ENCODE data around the gene RIMBP3C. TPM values are rescaled to one million over a fixed set of nuclear protein-coding genes. Genes with fewer than 3 reads are reported as not detected.
A peak's percentile ranks its signal among the peaks of the same experiment; 100 is the strongest.

The RIMBP3C gene
- total and polyA plus RNA-seq, 10 of the 15 experiments (the other 5 are each of a cell fraction or from before 2014, with no cell fraction given): 0.03 to 0.23 (median 0.08) TPM; not detected in 4

GRCh38 chr22:21567456-21568346, 16.4 kb upstream of the RIMBP3C start, which contains the start of gene UBE2L3 (continued):
- peak; percentile 58 for TF ChIP-seq SKIL (IDR thresholded peaks at IDR 0.05; ENCODE audit: low read depth, poor library complexity, severe bottlenecking)
- no peak for TF ChIP-seq CEBPZ (IDR thresholded peaks at IDR 0.05; ENCODE audit: low read depth, low read length)
- TF ChIP-seq TAF1 (IDR thresholded peaks at IDR 0.05; ENCODE audit: borderline replicate concordance, low read depth, low read length): peak; percentile 98
- TF ChIP-seq CHD2 (IDR thresholded peaks at IDR 0.05; ENCODE audit: borderline replicate concordance, low read depth, low read length): peak; percentile 88
- TF ChIP-seq STAT3 (IDR thresholded peaks at IDR 0.05; ENCODE audit: low read depth, low read length): no peak
- TF ChIP-seq MEF2A (IDR thresholded peaks at IDR 0.05; ENCODE audit: insufficient read depth, low read depth, low read length): no peak
- no peak for TF ChIP-seq HDAC6 (IDR thresholded peaks at IDR 0.05; ENCODE audit: unreplicated experiment)
- TF ChIP-seq FOXK2 (IDR thresholded peaks at IDR 0.05): no peak
- peak in 1 of 2 experiments; percentile 17; a peak in 1 of 4 replicates for TF ChIP-seq BHLHE40 (IDR thresholded peaks at IDR 0.05; ENCODE audit: borderline replicate concordance in 1 of 2, low read depth in 2 of 2, low read length in 1 of 2)
- 0 out of 2 replicates have a peak, but pooled peaks have one; percentile 59 for TF ChIP-seq RCOR1 (conservative IDR thresholded peaks at IDR 0.05; ENCODE audit: low read depth, low read length)
- TF ChIP-seq SMAD1 (IDR thresholded peaks at IDR 0.05; ENCODE audit: low read depth, partially characterized antibody): no peak
- no peak for TF ChIP-seq STAT1 (conservative IDR thresholded peaks at IDR 0.05)
- no peak for TF ChIP-seq RELA (IDR thresholded peaks at IDR 0.05; ENCODE audit: borderline replicate concordance, partially characterized antibody)
- no peak for TF ChIP-seq ZNF274 (IDR thresholded peaks at IDR 0.05; ENCODE audit: insufficient read depth, insufficient read length)
- TF ChIP-seq PAX5 (IDR thresholded peaks at IDR 0.05; ENCODE audit: borderline replicate concordance, low read depth, low read length): no peak
- TF ChIP-seq CREB1 (IDR thresholded peaks at IDR 0.05; ENCODE audit: low read depth): no peak
- TF ChIP-seq ESRRA (IDR thresholded peaks at IDR 0.05; ENCODE audit: low read length): no peak
- TF ChIP-seq YBX1 (IDR thresholded peaks at IDR 0.05): no peak
- no peak for TF ChIP-seq E2F4 (IDR thresholded peaks at IDR 0.05; ENCODE audit: low read depth, low read length)
- TF ChIP-seq CBX3 (IDR thresholded peaks at IDR 0.05; ENCODE audit: borderline replicate concordance, low read depth): no peak
- no peak for TF ChIP-seq CEBPB (IDR thresholded peaks at IDR 0.05; ENCODE audit: borderline replicate concordance in 1 of 2, low read depth in 2 of 2, low read length in 2 of 2)
- TF ChIP-seq TBL1XR1 (IDR thresholded peaks at IDR 0.05; ENCODE audit: low read depth, low read length): no peak

All from GM12878 (cell line).